Sciatic nerve (tissue), 2 donors: ENCODE results near the gene SPINK9. TPM values are rescaled to one million over a fixed set of nuclear protein-coding genes. Genes with fewer than 3 reads are reported as not detected.

Experiments used
- ATAC-seq: fragments of 200-7000 bp; cut with Tn5 transposase; one replicate; pipeline ENCODE4 v1.9.1; 2020; ENCODE audit warnings: mild to moderate bottlenecking, moderate library complexity
- DNase-seq: peaks from one replicate; pipeline ENCODE4 v3.0.0-alpha.2; 2020; ENCODE audit warnings: low spot score
- intact Hi-C: fragments of 100-400 bp; cut with DNase I; formaldehyde crosslinking; loops from one replicate; pipeline ENCODE4 v1.14.2; 2022
- total RNA-seq: library from RNA; stranded (reverse); fragmentation: NEBNext Ultra II Directional; extraction: Animal tissue kit (Norgen Biotek cat#: 25700); gene quantifications from one replicate; pipeline ENCODE4 v1.2.1, GENCODE V29; 2021
- donor health status: DM: no; HTN: no; CAD: no.
- donor health status: DM: no; HTN: no; CAD: no.

SPINK9 gene
- total RNA-seq, 1 donor from 2014 or later = not detected

GRCh38 chr5:148352696-148353095 lies 17.3 kb downstream of the SPINK9 start:
- intact Hi-C loops = no loop called here
- DNase-seq (no peak), ATAC-seq (no peak)

DNA sequence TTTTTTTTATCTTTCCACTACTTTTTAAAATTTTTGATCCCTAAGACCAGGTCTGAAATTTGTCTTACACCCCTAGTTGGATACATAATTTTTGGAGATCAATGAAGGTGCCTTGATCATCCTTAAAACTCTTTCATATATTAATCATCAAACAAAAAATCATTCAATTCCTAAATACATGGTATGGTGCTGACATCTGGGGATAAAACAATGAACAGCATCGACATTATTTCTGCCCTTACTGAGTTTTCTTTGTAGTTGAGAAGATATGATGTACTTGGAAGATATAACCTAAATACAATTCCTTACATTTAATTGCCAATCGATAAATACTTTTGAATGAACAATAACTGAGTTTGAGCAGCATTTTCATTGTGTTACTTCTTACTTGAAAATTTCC lies 18.3 kb downstream of the SPINK9 start:
- DNase-seq = no peak
- no peak for ATAC-seq

GRCh38 chr5:148364343-148364742 lies 29.0 kb downstream of the SPINK9 start:
- no peak for DNase-seq
- ATAC-seq = no peak
- intact Hi-C loops = no loop called here

More for the DNA sequence above, 18.3 kb downstream of the SPINK9 start:
- intact Hi-C loops = no loop called here

DNA sequence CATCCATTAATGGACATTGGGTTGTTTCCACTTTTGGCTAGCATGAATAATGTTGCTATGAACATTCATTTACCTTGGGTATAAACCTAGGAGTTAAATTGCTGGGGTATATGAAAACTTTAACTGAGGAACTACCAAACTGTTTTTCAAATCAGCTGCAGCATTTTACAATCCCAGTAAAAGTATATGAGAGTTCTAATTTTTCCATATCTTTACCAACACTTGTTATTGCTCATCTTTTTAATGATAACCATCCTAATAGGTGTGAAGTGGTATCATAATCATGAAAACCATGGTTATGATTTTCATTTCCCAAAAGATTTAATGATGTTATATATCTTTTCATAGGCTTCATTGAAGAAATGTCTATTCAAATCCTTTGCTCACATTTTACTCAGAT lies 32.9 kb downstream of the SPINK9 start:
- intact Hi-C loops = no loop called here
- no peak for DNase-seq
- no peak for ATAC-seq

DNA sequence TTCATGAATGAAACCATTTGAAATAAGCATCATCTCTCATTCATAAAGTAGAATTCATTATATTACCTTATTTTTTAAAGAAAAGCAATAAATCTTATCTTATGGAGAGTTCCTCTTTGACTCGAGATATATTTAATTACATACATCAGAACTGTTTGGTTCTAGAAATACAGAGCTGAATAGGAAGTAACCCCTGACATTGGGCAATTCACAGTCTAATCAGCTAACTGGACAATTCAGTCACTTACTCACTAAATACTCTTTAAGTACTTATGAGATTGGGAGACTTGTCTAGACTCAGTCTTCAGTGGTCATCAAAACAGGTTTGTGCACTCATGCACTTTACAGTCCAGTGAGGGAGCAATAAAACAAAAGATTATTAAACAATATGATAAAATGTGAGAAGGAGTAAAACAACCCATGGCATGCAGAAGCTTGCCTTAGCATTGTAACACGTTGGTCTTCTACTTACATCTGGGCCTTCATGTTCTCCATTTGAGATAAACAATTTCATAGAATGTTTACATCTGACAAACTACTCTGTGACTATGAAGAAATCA lies 36.9 kb downstream of the SPINK9 start:
- no peak for DNase-seq
- intact Hi-C loops = no loop called here
- ATAC-seq = no peak

GRCh38 chr5:148372893-148373292 lies 37.5 kb downstream of the SPINK9 start:
- intact Hi-C loops = no loop called here
- DNase-seq (no peak), ATAC-seq (no peak)

DNA sequence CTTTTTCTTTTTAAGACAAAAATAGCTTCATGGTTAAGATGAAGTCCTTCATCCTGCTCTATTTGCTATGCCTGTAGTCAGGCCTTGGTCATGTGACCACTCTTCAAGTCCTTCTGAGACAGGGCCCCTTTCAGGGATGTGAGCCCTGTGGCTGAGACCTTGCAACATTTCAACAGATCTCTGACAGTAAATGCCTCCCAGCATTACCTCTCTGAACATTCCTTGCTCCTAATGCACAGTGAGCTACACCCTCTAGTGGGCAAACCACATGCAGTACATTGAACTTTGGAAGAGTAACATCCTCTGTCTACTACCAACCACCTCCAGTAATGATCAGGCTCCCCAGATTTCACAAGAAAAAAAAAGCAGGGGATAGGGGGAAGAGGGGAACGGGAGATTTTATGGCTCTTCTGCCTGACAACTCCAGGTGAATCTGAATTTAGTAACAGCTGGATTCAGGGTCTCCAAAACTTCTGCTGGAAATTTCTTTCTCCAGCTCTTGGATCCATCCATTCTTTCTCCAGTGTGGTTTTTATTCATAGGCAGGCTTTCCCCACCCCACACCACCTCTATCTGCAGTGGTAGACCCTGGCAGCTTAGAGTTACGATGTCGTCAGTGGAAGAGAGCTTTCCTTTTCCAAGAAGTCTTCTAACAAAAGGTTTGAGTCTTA lies 39.5 kb downstream of the SPINK9 start:
- no peak for ATAC-seq
- DNase-seq = no peak
- intact Hi-C loops = no loop called here

GRCh38 chr5:148376198-148376597 lies 40.8 kb downstream of the SPINK9 start:
- intact Hi-C loops = no loop called here
- ATAC-seq (no peak), DNase-seq (no peak)

DNA sequence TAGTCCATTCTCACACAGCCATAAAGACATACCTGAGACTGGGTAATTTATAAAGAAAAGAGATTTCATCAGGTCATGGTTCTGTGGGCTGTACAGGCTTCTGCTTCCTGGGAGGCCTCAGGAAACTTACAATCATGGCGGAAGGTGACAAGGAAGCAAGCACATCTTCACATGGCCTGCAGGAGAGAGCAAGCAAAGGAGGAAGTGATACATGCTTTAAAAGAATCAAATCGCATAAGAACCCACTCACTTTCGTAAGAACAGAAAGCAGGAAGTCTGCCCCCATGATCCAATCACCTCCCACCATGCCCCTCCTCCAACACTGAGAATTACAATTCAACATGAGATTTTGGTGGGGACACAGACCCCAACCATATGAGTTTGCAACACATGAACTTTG lies 43.3 kb downstream of the SPINK9 start:
- DNase-seq = no peak
- ATAC-seq = no peak
- intact Hi-C loops = no loop called here

DNA sequence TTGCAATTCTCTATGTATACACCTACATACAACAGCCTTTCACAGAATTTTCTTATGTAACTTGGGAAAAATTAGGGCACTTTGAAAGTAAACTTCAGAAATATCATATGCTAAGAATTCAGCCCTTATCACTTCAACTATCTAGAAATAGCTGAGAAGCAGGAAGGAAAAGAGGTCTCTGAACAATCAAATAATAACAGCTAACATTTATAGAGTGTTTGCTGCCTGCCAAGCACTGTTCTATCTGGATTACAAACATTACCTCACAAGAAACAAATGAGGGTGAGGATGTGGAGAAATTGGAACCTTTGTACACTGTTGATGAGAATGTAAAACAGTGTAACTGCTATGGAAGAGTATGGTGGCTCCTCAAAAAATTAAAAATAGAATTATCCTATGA lies 44.0 kb downstream of the SPINK9 start:
- intact Hi-C loops = no loop called here
- ATAC-seq = no peak
- DNase-seq = no peak

GRCh38 chr5:148381906-148382305 lies 46.5 kb downstream of the SPINK9 start:
- no peak for ATAC-seq
- no peak for DNase-seq
- intact Hi-C loops = no loop called here

GRCh38 chr5:148382961-148383360 lies 47.6 kb downstream of the SPINK9 start:
- DNase-seq = no peak
- intact Hi-C loops = no loop called here
- ATAC-seq = no peak

DNA sequence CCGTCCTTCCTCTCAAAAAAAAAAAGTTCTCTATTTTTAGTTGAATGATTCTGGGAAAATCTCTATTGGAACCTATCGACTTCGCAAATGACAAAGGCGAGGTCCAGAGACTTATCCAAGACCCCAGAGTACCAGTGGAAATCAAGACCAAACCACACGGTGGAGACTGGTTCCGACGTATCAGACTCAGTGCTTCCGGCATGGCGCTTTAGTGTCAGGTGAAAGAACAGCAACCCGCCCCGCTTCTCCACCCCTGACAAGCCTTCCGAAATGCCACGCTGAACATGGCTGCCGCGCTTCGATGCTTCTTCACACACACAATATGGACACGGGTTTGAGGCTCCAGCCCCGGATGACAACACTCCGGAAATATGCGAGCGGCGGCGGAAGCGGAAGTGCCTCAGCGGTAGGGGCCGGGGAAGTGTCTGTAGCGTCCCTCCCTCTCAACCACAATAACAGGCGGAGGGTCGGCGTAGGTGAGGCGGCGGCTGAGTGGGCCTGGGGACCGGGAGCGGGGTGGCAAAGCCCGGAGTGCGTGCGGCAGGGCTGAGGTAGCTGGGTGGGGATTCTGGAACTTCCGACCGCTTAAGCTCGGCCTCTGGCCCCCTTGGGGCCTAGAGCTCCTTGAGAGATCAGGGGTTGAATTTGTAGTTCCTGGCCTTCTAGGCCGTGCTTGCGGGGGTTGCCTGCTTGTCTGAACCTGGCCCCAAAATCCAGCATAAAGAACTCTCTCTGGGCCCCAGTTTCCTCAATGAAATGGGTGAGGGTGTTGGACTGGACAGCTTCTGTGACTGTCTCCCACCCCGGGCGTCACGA lies 48.4 kb downstream of the SPINK9 start, which contains the start of gene FBXO38:
Gene FBXO38, plus strand, starts transcription at position 395 of the 816 bp plus-strand sequence. CDS start 10,819 bp downstream, outside the sequence.
- DNase-seq (peak; percentile 96), ATAC-seq (peak; percentile 100)
- intact Hi-C loops = no loop called here

DNA sequence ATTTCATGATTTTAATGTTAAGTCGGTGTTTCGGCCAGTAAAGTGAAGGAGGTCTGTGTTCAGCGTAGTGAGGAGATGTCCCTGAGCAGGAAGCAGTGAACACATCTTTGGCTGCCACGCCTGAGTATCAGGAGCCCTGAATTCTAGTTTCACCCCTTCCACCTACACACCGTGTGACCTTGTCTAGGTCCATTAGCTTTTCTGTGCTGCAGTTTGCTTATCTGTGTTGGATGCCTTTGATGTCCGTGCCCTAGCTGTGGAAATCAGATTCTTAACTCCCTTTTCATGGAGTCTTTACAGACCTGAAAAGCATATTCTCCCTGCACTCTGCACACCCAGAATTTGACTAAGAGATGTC lies 49.0 kb downstream of the SPINK9 start:
- intact Hi-C loops = no loop called here
- no peak for DNase-seq
- ATAC-seq = peak; percentile 9

DNA sequence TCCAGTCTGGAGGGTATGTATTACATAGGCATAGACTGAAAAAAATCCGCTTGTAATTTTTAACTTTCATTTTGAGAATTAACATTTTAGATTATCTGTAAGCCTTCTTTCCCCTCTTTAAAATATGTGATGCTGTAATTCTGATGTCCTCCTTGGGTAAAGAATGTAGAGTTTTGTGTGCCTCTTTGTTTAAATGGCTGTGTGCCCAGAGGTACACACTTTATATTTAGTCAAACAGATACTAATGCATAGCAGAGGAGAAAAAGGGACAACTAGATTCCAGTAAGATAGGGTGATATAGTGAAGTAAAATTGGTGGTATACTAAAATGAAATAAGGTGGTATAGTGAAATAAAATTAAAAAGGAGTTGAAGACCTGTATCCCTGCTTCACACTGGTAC lies 49.7 kb downstream of the SPINK9 start:
- ATAC-seq = no peak
- DNase-seq = no peak
- intact Hi-C loops = no loop called here

DNA sequence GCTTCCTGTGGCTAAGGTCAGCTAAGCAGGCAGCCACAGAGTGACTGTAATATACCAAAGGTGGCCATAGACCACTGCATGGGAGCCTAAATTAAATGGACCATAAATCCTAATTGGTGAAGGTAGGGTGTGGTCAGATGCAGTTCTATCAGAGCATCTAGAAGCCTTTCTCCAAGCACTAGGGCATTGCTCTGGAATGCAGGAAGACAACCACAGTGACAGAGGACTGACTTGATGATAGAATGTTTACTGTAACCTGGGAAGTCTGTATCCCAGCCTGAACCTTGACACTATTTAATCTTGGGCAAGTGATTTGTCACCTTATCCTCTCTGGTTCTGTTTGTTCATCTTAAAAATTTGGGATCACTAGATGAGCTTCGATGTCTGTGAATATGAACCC lies 50.7 kb downstream of the SPINK9 start:
- DNase-seq = no peak
- ATAC-seq = no peak
- intact Hi-C loops = no loop called here

DNA sequence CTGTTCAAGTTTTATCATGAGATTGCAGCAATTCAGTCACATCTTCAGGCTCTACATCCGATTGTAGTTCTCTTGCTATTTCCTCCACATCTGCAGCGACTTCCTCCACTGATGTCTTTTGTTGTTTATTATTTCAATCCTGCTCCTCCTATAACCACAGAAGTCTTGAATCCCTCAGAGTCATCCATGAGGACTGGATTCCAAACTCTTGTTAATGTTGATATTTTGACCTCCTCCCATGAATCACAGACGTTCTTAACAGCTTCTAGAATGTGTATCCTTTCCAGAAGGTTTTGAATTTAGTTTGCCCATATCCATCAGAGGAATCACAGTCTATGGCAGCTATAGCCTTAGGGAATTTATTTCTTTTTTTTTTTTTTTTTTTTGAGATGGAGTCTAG lies 52.0 kb downstream of the SPINK9 start:
- DNase-seq = no peak
- ATAC-seq = no peak
- intact Hi-C loops = no loop called here

DNA sequence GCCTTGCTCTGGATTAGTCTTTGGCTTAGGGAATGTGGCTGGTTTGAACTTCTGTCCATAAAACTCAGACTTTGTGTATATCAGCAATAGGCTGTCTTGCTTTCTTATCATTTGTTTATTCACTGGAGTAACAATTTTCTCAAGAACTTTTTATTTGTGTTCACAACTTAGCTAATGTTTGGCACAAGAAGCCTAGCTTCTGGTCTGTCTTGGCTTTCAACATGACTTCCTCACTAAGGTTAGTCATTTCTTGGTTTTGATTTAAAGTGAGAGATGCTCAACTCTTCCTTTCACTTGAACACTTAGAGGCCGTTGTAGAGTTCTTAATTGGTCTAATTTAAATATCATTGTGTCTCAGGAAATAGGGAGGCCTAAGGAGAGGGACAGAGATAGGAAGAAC lies 53.3 kb downstream of the SPINK9 start:
- DNase-seq (no peak), ATAC-seq (no peak)
- intact Hi-C loops = no loop called here
